Keratinocyte (primary cell): ENCODE measurements around the gene PPFIA3.

Experiments used
- CTCF ChIP-seq, 3 experiments: IDR thresholded peaks in 1 of 3; conservative IDR thresholded peaks in 1 of 3; optimal IDR thresholded peaks in 1 of 3; 2 replicates in 2 of 3; 3 replicates in 1 of 3; pipeline versions ENCODE3 to v1.5.1; 2011; ENCODE audit warnings: low read length in 3 of 3, mild to moderate bottlenecking in 3 of 3, moderate library complexity in 2 of 3, control low read depth in 1 of 3, inconsistent platforms in 1 of 3; ENCODE audit not compliant: insufficient read depth in 2 of 3; ENCODE audit errors: extremely low read depth in 1 of 3
- EZH2 ChIP-seq: IDR thresholded peaks from one replicate; pipeline ENCODE4 v1.6.1; 2012; ENCODE audit warnings: inconsistent platforms, mild to moderate bottlenecking, low read length, moderate library complexity

- no peak for TF ChIP-seq CTCF (optimal IDR thresholded peaks at IDR 0.05 in 1 of 3, IDR thresholded peaks at IDR 0.05 in 1 of 3, conservative IDR thresholded peaks at IDR 0.05 in 1 of 3; ENCODE audit: extremely low read depth in 1 of 3, insufficient read depth in 2 of 3, low read length in 3 of 3)
- TF ChIP-seq EZH2: no peak
Measured at GRCh38 chr19:49165111-49165750, 45.9 kb downstream of the PPFIA3 start.
